Measurements from ENCODE around the gene YWHAB. TPM values are rescaled to one million over a fixed set of nuclear protein-coding genes. Genes with fewer than 3 reads are reported as not detected.

Gene YWHAB
- polyA plus RNA-seq, 3 donors = 192 to 213 (median 197) TPM

DNA sequence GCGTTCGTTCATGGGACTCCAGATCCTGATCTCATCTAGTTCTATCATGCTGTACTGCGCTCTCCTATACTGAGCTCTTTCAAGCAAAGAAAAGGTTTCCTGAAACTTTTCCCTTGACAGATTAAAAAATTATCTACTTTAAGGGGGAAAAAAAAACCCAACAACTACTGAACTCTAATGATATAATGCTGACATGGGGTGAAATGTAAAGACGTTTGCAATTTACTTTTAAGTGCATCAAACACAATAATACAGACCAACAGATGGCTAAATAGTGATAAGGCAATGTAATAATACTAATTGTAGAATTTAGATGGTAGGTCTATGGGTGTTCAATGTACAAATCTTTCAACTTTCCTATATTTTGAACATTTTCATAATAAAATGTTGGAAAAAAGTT, 58.3 kb downstream of the YWHAB start:
- DNase-seq = no peak

DNA sequence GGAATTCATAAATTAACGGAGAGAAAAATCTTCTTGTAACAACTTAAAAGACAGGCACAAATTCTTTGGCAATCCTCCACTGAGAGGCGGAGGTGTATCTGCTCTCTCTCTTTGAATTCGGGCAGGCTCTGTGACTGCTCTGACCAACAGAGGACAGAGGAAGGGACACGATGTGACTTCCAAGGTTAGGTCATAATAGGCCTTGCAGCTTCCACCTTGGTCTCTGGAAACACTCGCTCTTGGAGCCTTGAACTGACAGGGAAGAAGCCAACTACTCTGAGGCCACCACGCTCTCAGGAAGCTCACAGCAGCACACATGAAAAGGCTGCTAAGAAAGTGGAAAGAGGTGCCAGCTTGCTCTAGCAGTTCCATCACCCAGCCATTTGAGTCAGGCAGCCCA, 59.8 kb downstream of the YWHAB start:
- DNase-seq = no peak

DNA sequence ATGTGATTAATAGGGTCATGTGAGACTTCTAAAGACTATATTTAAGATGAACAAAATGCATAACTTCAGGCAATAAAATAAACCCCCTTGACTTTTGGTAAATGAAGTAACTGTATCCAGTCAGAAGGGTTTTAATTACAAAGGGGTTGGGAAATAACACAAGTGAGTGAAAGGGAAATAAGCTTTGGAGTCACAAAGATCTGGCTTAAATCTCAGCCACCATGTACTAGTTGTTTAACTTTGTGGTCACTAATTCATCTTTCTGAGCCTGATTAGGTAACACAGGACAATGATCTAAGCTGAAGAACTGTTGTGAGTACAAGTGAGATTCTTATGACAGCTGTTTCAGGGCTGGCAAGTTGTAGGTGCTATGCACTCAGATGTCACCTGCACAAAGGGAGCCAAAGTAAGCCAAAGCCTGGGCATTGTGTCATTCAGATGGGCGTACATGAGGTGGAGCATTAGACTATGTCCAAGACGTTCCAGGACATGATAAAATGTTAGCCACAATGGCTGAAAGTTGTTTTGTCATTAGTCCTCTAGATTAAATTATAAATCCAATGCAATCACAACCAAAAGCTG, 60.9 kb downstream of the YWHAB start:
- no peak for DNase-seq

DNA sequence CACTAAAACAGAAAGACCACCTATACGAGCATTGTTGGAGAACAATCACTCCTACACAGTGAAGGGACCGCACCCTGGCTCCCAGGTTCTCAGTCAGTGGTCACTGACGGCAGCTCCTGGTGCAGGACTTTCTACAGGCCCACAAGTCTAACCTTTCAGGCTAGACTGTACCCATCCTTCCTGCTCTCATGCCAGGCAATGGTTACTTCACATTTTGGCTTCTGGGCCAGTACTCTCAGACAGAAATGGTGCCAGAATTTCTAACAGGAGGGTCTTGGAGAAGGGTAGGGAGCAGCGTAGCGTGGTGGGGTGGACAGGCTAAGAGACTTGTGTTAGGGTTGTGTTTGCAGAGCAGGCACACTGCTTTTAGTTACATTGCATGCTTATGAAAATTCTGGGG, 62.6 kb downstream of the YWHAB start:
- no peak for DNase-seq

DNA sequence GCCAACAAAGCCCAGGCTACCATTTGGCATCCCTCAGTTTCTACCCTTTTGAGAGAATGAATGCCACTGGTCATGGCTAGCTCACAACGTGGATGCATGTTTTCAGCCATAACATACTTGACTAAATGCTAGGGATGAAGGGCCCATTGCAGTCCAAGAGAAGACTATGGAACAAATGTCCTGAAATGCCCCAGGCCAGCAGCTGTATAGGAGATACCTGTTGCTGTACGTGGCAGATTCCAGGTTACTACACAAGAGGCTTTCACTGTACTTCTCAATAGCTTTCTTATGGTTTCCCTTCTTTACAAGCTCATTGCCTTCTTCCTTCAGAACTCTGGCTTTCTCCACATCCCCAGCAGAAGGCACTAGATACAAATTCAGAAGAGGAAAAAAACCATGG, 63.0 kb downstream of the YWHAB start:
- no peak for DNase-seq

DNA sequence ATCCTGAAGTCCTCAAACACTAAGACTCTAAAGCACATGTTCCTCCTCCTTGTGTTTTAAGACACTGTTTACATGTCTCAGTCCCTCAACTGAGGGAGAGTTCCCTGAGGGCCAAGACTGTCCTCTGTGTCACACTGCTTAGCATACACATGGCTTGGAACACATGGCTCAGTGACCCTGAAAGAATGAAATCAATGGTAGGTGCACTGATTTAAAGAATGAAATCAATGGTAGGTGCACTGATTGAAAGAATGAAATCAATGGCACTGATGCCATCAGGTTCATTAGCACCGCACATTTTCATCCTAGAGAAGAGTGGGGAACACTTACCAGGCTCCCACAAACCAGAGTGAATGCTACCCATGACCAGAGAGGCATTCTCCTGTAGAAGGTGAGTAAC, 64.9 kb downstream of the YWHAB start:
- DNase-seq = no peak

DNA sequence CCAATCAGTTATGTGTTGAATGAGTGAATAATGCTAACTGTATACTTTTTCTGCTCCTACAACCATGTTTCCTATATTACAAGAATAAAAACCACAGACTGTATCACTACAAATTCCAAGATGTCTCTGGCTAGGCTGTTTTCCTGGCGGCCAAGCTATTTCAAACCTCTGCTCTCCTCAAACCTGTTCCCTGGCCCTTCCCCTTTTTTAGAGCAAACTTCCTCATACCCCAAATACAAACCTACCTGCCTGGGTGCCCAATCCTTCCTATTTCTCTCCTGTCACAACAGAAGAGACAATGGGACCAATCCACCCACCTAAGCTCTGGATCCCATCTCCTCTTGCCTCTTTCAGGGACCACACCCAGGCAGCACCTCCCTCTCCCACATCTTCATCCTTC, 67.2 kb downstream of the YWHAB start:
- no peak for DNase-seq

DNA sequence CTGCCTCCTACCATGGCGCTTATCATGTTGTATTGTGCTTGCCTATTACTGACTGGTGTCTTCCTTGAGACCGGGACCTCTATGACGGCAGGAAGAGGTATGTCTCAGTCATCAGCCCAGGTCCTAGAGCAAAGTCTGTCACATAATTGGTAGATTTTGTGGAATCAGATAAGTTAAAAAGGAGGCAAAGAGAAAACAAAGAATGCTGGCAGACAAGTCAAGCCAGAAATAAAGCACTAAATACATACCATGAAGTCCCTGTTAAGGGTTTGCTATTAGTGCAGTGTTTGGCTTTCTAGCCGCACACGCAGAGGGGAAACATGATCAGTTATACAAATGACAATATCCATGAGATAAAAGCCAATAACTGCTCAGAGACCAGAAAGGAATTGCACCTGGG, 68.7 kb downstream of the YWHAB start:
- DNase-seq = no peak

DNA sequence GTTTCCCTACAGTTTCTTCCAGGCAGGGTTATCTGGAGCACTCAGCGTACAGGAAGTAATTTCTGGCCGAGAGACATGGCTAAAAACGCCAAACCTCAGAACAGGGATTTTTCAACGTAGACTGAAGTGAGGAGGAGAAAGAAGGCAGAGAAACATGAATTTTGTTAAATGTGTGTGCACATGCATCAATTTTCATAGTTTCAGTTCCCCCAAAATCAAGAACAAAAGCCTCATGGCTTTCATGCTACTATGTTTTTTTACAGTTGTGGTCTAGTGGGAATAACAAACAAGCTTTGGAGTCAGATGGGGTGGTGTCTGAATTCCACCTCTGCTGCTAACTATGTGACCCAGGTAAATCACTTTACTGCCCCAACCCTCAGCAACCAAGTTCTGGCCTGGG, 69.8 kb downstream of the YWHAB start:
- no peak for DNase-seq

DNA sequence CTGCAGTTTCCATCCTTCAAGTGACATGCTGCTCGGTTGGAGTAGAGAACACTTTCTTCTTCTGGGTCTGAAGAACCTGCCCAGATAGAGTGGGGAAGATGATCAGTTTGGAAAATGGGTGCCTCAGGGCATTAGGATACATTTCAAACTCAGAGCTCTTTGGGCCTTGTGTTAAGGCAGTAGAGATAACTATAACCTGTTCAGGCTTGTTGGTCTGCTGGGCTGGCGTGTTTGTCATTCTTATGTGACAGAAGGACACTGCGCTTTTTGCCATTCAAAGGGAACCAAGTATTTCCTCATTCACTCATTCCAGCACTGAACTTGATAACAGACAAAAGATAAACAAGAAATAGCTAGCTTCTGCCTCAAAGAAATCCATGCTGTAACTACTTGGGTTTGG, 70.9 kb downstream of the YWHAB start:
- DNase-seq = no peak

Other genes starting within 250 kb of the YWHAB start
- gene ADA, start 234.0 kb upstream of the YWHAB start, polyA plus RNA-seq (ENCODE audit: insufficient read length in 3 of 3) = 1 to 10 TPM; 4.5 to 9.1 (median 5.7) TPM
- gene CCN5, start 170.3 kb upstream of the YWHAB start, polyA plus RNA-seq (ENCODE audit: insufficient read length in 3 of 3) = under 1 TPM; 0.10 to 0.22 (median 0.13) TPM
- gene KCNK15, start 139.8 kb upstream of the YWHAB start, polyA plus RNA-seq (ENCODE audit: insufficient read length in 3 of 3) = under 1 TPM in 2 of 3 donors, not detected in 1; 0.09 TPM
- gene RIMS4, start 75.2 kb upstream of the YWHAB start, polyA plus RNA-seq (ENCODE audit: insufficient read length in 3 of 3) = 1 to 10 TPM in 1 of 3 donors, under 1 TPM in 2; 0.37 to 1.0 (median 0.70) TPM
- gene PABPC1L, start 24.4 kb downstream of the YWHAB start, polyA plus RNA-seq (ENCODE audit: insufficient read length in 3 of 3) = 100 to 1,000 TPM in 1 of 3 donors, 10 to 100 TPM in 2; 44.8 to 112 (median 94.8) TPM
- 10 to 100 TPM; 38.7 to 43.0 (median 41.7) TPM for gene TOMM34, start 74.7 kb downstream of the YWHAB start, polyA plus RNA-seq (ENCODE audit: insufficient read length in 3 of 3)
- gene STK4, start 80.8 kb downstream of the YWHAB start, polyA plus RNA-seq (ENCODE audit: insufficient read length in 3 of 3) = 10 to 100 TPM; 14.8 to 20.7 (median 20.5) TPM
- gene KCNS1, start 215.4 kb downstream of the YWHAB start, polyA plus RNA-seq (ENCODE audit: insufficient read length in 3 of 3) = under 1 TPM; 0.43 to 0.77 (median 0.55) TPM
- gene WFDC5, start 229.5 kb downstream of the YWHAB start, polyA plus RNA-seq (ENCODE audit: insufficient read length in 3 of 3) = not detected
- gene WFDC12, start 238.8 kb downstream of the YWHAB start, polyA plus RNA-seq (ENCODE audit: insufficient read length in 3 of 3) = not detected

All from renal pelvis (tissue), 4 donors.